ENCODE data around the gene DDAH2.
A peak's percentile ranks its signal among the peaks of the same experiment; 100 is the strongest.

DNA sequence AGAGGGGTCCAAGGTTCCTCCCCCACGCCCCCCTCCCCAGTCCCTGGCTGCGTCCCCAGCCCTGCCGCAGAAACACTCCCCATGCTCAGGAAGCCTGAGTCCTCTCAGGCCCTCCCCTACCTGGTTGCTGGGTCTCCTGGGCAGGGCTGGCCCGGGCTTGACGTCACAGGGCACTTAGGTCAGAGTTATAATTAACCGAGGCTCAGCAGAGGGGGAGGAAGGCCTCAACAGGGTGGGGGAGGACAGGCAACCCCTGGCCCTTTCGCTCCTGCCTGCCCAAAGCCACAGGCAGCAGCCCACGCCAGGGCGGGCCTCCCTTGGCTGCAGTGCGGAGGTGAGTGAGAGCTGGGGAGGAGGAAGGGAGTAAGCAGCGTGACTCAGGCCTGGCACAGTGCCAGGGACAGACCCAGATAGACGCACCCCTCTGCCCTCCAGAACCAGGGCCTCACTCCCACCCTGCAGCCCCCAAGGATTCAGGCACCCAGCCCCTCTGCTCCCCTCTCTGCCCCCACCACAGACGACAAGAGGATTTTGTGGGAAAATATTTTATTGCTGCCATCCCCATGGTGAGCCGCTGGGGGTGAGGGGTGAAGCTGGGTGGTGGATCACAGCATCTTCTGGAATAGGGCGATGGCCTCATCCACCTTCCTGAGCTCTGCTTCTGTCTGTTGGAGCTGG, 48.0 kb upstream of the DDAH2 start, which contains the start of gene VWA7:
- TF ChIP-seq, protein P1, sequence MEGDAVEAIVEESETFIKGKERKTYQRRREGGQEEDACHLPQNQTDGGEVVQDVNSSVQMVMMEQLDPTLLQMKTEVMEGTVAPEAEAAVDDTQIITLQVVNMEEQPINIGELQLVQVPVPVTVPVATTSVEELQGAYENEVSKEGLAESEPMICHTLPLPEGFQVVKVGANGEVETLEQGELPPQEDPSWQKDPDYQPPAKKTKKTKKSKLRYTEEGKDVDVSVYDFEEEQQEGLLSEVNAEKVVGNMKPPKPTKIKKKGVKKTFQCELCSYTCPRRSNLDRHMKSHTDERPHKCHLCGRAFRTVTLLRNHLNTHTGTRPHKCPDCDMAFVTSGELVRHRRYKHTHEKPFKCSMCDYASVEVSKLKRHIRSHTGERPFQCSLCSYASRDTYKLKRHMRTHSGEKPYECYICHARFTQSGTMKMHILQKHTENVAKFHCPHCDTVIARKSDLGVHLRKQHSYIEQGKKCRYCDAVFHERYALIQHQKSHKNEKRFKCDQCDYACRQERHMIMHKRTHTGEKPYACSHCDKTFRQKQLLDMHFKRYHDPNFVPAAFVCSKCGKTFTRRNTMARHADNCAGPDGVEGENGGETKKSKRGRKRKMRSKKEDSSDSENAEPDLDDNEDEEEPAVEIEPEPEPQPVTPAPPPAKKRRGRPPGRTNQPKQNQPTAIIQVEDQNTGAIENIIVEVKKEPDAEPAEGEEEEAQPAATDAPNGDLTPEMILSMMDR (IDR thresholded peaks at IDR 0.05; ENCODE audit: low read depth, low read length), result no peak
- TF ChIP-seq POLR2A (IDR thresholded peaks at IDR 0.05; ENCODE audit: extremely low read depth, insufficient read length), result no peak
- TF ChIP-seq, protein P2, sequence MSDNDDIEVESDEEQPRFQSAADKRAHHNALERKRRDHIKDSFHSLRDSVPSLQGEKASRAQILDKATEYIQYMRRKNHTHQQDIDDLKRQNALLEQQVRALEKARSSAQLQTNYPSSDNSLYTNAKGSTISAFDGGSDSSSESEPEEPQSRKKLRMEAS (IDR thresholded peaks at IDR 0.05; ENCODE audit: low read depth, low read length), result peak; percentile 71
